NK-92 (cell line): ENCODE data around the gene CMSS1.

Source experiments
- DNase-seq: peaks from one replicate; lab custom pipeline; 2025; ENCODE audit not compliant: unreplicated experiment; lab: John Stamatoyannopoulos, UW

Gene CMSS1

DNA sequence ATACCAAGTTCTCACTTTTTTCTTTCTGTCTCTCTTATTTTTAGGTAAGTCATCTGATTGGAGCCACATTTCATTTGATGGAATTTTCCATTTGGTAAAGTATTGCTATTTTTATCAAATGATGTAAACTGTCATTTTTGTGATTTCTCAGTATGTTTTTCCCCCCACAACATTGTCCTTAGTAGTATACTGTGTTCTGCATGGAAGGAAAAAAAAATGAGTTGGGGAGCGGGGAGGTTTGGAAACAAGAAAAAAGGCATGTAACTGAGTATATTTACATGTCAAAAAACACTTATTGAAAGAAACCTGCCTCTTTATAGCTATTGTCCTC lies 192.4 kb downstream of the CMSS1 start:
- no peak for DNase-seq

DNA sequence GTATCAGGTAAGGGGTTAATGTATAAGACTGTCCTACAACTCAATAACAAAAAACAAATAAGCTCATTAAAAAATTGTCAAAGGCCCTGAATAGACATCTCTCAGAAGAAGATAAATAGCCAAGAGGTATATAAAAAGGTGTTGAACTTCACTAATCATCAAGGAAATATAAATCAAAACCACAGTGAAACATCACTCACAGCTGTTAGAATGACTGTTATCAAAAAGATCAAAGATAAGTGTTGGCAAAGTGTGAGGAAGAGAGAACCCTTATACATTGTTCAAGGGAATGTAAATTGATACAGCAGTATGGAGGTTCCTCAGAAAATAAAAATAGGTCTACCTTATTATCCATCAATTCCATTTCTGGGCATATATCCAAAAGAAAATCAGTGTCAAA lies 201.1 kb downstream of the CMSS1 start:
- DNase-seq = no peak

- DNase-seq = no peak
Measured at GRCh38 chr3:100019719-100020118, 202.1 kb downstream of the CMSS1 start.

DNA sequence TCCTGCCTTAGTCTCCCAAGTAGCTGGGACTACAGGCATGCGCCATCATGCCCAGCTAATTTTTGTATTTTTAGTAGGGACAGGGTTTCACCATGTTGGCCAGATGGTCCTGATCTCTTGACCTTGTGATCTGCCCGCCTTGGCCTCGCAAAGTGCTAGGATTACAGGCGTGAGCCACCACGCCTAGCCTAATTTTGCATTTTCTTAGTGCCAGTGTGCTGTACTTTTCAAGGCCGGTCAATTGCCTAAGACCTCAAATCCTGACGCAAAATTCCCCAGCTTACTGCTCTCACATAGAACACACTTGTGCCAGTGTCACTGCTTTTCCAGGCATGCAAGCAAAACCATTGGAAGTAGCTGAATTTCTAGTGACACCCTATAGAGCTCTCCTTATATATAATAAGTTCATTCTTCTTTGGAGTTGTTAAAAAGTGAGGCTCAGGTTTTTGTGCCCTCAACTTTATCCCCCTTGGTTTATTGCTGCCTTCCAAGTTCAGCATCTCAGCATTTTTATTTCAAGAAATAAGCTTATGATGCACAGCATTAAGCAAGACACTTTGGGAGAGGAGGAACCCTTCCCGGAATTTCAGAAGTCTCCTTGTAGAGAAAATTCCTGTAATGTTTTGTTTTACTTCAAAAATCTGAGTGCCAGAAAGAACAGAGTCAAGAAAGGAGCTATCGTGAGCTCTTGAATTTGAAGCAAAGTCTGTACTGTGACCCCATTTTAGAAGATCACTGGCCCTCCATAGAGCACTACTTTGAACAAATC lies 203.4 kb downstream of the CMSS1 start:
- no peak for DNase-seq

DNA sequence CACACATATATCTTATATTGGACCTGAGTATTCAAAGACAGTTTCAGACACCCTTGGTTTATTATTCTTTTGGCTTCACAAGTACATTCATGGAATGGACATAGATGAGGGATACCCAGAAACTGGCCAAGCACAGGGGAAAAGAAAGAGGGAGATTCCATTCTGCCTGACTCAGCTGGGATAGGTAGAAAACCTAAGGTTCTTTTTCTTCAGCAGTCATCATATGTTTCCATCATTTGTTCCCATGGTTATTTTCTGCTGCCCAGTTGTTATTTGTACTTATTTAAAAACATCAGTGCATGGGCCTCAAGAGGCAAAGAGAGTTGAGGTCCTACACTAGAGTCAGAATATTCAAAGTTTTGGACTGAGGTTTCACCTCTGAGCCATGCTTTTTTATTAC lies 204.8 kb downstream of the CMSS1 start:
- DNase-seq = no peak

- no peak for DNase-seq
Measured at GRCh38 chr3:100023150-100023549, 205.5 kb downstream of the CMSS1 start.

GRCh38 chr3:100023595-100023994 lies 205.9 kb downstream of the CMSS1 start:
- no peak for DNase-seq

DNA sequence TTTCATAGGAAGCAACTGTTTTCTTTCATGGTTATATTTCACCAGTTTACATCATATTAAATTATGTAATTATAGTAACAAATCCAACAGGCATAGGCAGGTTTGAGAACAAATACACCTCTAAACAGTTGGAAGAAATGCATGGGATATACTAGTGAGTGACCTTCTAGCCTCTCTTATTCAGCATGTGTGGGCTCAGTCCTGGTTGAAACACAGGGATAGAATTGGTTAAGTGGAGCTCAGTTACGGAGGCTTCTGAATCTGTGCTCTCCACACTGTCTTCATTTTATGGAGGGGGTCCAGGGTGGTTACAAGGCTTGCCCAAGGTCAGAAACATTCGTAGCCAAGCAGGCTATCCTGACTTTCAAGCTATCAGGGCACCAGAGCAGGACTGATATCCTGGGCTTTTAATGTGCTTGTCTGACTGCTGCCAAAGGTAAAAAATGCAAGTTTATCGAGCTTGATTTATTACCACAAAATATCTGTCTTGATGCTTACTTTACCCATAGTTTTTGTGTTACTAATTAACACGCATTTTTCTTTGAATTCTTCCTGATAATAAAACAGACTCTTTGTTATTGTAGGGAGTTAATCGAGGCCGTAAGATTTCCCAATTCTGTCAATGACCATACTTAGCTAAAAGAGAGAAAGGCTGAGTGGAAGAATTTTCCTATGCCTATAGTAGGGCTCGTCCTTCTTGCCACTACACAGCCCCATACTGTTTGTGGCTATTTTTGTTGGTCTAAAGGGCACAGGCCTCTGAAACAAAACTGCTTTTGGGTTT lies 207.1 kb downstream of the CMSS1 start:
- DNase-seq = no peak

DNA sequence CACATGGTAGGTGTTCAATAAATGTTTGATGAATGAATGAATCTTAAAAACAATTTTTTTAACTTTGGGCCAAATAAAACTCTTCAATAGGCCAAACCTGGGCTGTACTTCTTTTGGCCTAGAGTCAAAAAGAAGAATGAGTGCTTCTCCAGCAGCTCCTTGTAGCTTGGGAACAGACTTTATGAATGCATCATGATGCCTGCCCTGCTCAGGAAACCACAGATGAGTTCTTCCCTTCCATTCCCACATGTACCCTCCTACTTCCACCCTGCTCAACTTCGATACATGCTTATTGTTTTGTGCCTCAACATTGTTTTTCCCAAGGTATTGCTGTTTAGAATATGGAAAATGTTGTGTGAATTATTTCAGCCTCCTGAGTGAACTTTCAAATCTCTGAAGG lies 209.7 kb downstream of the CMSS1 start:
- no peak for DNase-seq

GRCh38 chr3:100029052-100029451 lies 211.4 kb downstream of the CMSS1 start:
- no peak for DNase-seq

DNA sequence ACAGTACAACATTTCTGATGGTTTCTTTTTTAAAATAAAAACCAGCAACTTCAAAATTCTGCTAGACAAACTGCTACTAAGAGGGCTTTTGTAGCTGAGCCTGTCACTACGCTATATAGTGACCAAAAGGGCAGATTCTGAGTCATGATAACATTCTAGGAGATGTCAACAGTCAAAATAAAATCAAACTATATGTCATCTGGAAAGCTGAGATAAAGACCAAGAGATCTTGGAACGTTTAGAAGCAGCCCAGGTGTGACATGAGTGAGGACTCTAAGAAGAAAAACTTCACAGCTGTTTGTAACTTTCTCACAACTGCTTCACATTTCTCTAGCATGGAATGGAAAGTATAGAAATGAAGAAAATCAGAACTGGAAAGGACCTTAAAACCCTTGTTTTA lies 212.0 kb downstream of the CMSS1 start:
- no peak for DNase-seq

GRCh38 chr3:100030346-100030745 lies 212.7 kb downstream of the CMSS1 start:
- DNase-seq = no peak

DNA sequence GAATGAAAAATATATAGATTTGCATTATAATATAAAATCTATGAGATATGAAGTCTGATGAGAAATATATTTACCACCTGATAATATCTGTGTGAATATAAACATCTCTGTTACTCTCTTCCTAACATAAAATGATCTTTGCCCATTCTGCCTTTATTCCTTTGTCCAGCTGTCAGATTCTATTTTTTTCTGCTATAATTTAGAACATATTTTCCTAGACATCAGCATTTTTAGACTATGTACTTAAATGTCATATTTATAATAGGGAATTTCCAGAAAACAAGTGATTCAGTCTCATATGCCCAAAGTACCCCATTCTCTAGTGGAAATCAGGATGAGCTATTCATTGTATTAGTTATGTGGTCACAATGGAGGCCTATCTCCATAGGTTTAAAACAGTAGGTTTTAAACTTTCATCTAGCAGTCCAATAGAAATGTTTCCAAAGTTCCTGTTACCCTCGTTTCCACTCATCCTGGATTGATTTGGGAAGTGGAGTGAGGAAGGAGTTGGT lies 213.3 kb downstream of the CMSS1 start:
- no peak for DNase-seq

DNA sequence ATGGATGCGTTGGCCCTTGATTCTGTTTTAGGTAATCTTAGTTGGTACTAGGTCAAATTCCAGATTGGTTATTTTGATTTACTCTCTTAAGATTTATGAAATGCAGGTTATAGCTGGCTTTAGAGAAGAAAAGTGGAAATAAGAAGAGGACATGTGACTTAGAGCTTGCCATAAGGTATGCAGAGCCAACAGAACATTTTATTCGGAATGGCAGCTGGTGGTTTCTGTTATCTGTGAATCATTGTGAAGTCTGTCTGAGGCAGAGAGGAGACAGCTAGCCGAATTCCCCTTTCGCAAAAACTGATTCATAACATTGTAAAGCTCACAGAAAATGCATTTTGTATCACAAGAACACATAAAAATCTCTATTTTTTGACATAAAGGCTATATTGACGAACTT lies 214.6 kb downstream of the CMSS1 start:
- DNase-seq = no peak

- DNase-seq = no peak
Measured at GRCh38 chr3:100033184-100033583, 215.5 kb downstream of the CMSS1 start.

DNA sequence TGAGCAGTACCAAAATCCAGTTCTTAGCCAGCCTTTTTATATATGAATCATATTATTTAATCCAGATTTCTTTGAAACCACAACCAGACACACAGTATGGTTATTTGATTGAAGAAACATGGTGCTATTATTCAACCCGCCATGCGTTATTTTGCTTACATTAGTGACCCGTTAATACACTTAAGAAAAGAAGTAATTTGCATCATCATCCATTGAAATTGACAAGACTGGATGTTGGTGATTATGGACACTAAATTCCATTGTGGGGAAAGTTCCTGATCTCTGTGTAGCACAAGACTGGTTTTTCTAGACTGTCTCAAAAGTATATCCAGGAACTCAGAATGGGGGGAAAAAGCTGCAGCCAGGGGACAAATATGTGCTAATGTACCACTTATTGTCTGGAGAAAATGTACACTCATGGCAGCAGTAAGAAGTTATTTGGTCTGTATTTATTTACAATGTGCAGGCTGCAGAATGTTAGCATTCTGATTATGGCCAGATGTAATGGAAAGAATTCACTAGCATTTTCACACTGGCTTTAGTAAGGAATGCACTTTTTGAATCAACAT lies 216.3 kb downstream of the CMSS1 start:
- no peak for DNase-seq

DNA sequence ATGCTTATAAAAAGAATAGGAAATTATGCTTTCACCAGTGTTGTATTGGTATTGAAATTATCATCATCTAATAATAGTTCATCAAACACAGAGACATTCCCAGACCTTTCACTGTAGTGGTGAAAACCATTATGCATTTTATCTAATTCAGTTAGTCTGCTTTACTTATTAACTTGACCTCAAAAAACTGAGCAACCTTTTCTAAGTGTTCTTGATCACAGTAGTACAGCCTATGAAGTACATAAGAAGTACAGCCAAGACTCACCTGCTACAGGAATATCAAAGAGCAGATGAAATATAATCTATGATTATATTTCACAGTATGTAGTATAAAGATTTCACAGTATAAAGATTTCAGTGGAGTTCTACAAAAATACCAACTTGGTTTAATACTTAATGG lies 221.4 kb downstream of the CMSS1 start:
- DNase-seq = no peak

DNA sequence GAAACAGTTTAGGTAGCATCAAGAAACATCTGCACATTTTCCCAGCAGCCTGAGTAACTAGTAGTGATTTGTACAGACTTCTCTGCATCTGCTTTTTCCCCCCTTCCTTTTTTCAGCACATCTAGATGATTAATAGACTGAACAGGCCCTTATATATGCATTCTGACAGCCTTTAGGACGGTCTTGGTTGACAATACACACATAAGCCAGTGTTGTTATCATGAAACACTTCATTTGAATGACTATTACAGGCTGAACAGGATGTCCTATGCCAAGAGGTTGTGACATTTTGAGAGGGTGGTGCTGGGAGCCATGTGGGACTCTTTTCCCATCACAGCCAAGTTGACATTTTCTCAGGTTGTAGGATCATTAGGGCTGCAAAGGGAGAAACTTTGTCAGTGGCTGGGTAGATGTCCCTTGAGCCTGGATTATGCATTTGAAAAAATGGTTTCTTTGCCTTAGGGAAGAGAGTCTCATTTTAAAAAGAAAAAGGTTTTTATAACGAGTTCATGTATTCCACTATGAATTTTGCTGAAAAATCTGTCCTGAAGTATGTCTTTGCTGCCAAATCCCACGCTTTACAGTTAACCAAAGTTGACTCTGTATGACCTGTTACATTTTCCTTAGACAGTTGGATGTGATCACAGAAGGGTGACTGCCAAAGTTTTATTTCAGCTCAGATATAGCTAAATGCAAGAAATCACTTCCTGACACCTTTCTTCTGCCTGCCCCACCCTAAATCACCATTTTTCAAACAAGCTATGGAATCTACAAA lies 223.0 kb downstream of the CMSS1 start:
- no peak for DNase-seq

GRCh38 chr3:100041328-100041749 lies 223.7 kb downstream of the CMSS1 start:
- DNase-seq = no peak

- no peak for DNase-seq
Measured at GRCh38 chr3:100042166-100042981, 224.7 kb downstream of the CMSS1 start.
